HCT116 (cell line): ENCODE data around the gene AOC2. TPM values are rescaled to one million over a fixed set of nuclear protein-coding genes. Genes with fewer than 3 reads are reported as not detected.

ENCODE experiments used
- ATAC-seq: fragments of 200-7000 bp; cut with Tn5 transposase; 2 replicates; pipeline ENCODE4 v1.9.1; 2020; ENCODE audit warnings: mild to moderate bottlenecking, moderate library complexity
- BruUV-seq: library from RNA; stranded (reverse); fragments of 400-500 nt; replicated peaks from 2 replicates; lab custom pipeline; 2021; lab: Mats Ljungman, UMichigan
- CTCF ChIA-PET: fragments of 300-600 bp; sonication (Branson Sonifier 250); formaldehyde crosslinking; loops from one replicate; lab custom pipeline; 2021; ENCODE audit warnings: antibody characterized with exemption; lab: Charles Lee
- POLR2A ChIA-PET: fragments of 300-600, 350-600 bp; sonication (Branson Sonifier 250); formaldehyde crosslinking; loops from one replicate; lab custom pipeline; 2021; ENCODE audit warnings: antibody characterized with exemption; lab: Charles Lee
- RAD21 ChIA-PET, 2 experiments: fragments of 300-600 bp; sonication (Branson Sonifier 250); formaldehyde crosslinking; loops; one replicate each; lab custom pipeline; 2023; ENCODE audit warnings: low total read pairs in 2 of 2; ENCODE audit not compliant: uncharacterized antibody in 2 of 2, unreplicated experiment in 2 of 2, low non-redundant PET in 1 of 2; lab: Charles Lee
- DNase-seq: peaks from one replicate; pipeline ENCODE4 v3.0.0-alpha.2; 2010; ENCODE audit warnings: low read depth, low spot score
- H2AFZ ChIP-seq: fragments of 200-600 bp; shearing (Covaris generic), sonication (generic); 2 replicates; pipeline ENCODE4 v1.6.1; 2017; ENCODE audit warnings: low read depth, mixed run types, mixed read lengths, antibody characterized with exemption, low read length; ENCODE audit not compliant: poor library complexity, severe bottlenecking
- H3K27ac ChIP-seq: 2 replicates; pipeline ENCODE4 v1.5.1; 2012; ENCODE audit warnings: low read depth, low read length
- H3K27me3 ChIP-seq: fragments of 200-600 bp; sonication (generic); 2 replicates; pipeline ENCODE4 v1.6.1; 2016; ENCODE audit warnings: mixed run types, low read length, mixed read lengths; ENCODE audit not compliant: insufficient read depth
- H3K36me3 ChIP-seq, 2 experiments: fragments of 200-500 bp in 1 of 2; fragments of 200-600 bp in 1 of 2; sonication (Bioruptor generic) in 1 of 2; sonication (generic) in 1 of 2; 2 replicates each; pipeline versions ENCODE4 v1.5.1 to v1.6.1; 2014 to 2016; ENCODE audit warnings: low read length in 2 of 2, inconsistent platforms in 1 of 2, mixed read lengths in 1 of 2, mixed run types in 1 of 2; ENCODE audit not compliant: insufficient read depth in 2 of 2, control insufficient read depth in 1 of 2
- H3K4me1 ChIP-seq, 2 experiments: fragments of 200-600 bp in 1 of 2; sonication (generic) in 1 of 2; 2 replicates each; pipeline versions ENCODE4 v1.5.1 to v1.6.1; 2012 to 2017; ENCODE audit warnings: low read length in 2 of 2, inconsistent platforms in 1 of 2, mild to moderate bottlenecking in 1 of 2, mixed read lengths in 1 of 2, mixed run types in 1 of 2, moderate library complexity in 1 of 2; ENCODE audit not compliant: insufficient read depth in 2 of 2, control insufficient read depth in 1 of 2
- H3K4me2 ChIP-seq: fragments of 200-600 bp; sonication (generic); 2 replicates; pipeline ENCODE4 v1.6.1; 2017; ENCODE audit warnings: mixed run types, low read length, mixed read lengths
- H3K4me3 ChIP-seq, 2 experiments: fragments of 200-600 bp in 1 of 2; sonication (generic) in 1 of 2; replicated peaks in 1 of 2; 2 replicates each; pipeline ENCODE4 v1.5.1; 2011 to 2016; ENCODE audit warnings: low read length in 2 of 2, control low read depth in 1 of 2, low read depth in 1 of 2, mild to moderate bottlenecking in 1 of 2, mixed read lengths in 1 of 2, mixed run types in 1 of 2
- H3K79me2 ChIP-seq: fragments of 200-600 bp; sonication (generic); 2 replicates; pipeline ENCODE4 v1.6.1; 2017; ENCODE audit warnings: mild to moderate bottlenecking, mixed run types, low read length, moderate library complexity, mixed read lengths; ENCODE audit not compliant: insufficient read depth
- H3K9ac ChIP-seq: fragments of 200-600 bp; sonication (generic); 2 replicates; pipeline ENCODE4 v1.6.1; 2016; ENCODE audit warnings: low read length, mixed read lengths
- H3K9me2 ChIP-seq: fragments of 200-600 bp; sonication (generic), shearing (Covaris generic); 2 replicates; pipeline ENCODE4 v1.6.1; 2017; ENCODE audit warnings: mixed run types, mild to moderate bottlenecking, moderate library complexity; ENCODE audit not compliant: insufficient read depth
- H3K9me3 ChIP-seq, 2 experiments: fragments of 200-500 bp in 1 of 2; fragments of 200-600 bp in 1 of 2; sonication (Bioruptor generic) in 1 of 2; sonication (generic) in 1 of 2; 2 replicates each; pipeline ENCODE4 v1.6.1; 2014 to 2017; ENCODE audit warnings: low read length in 2 of 2, mixed read lengths in 2 of 2, inconsistent platforms in 1 of 2, low read depth in 1 of 2, mild to moderate bottlenecking in 1 of 2, mixed run types in 1 of 2, moderate library complexity in 1 of 2; ENCODE audit not compliant: control insufficient read depth in 1 of 2, insufficient read depth in 1 of 2
- H4K20me1 ChIP-seq: fragments of 200-600 bp; sonication (generic), shearing (Covaris generic); 2 replicates; pipeline ENCODE4 v1.6.1; 2017; ENCODE audit warnings: mixed run types, mild to moderate bottlenecking, moderate library complexity; ENCODE audit not compliant: insufficient read depth
- ATF3 ChIP-seq: IDR thresholded peaks from 2 replicates; pipeline ENCODE4 v1.6.1; 2012
- CBX3 ChIP-seq: IDR thresholded peaks from 2 replicates; pipeline ENCODE4 v1.6.1; 2012; ENCODE audit warnings: low read depth
- CEBPB ChIP-seq: IDR thresholded peaks from 2 replicates; pipeline ENCODE4 v1.6.1; 2012; ENCODE audit warnings: low read depth
- EGR1 ChIP-seq: IDR thresholded peaks from 2 replicates; pipeline ENCODE4 v1.6.1; 2012; ENCODE audit warnings: low read depth
- ELF1 ChIP-seq: IDR thresholded peaks from 2 replicates; pipeline ENCODE4 v1.6.1; 2012; ENCODE audit warnings: low read depth, borderline replicate concordance
- EZH2 ChIP-seq: fragments of 200-600 bp; sonication (generic); IDR thresholded peaks from 2 replicates; pipeline ENCODE4 v1.6.1; 2017; ENCODE audit warnings: antibody characterized with exemption, mixed run types
- EZH2phosphoT487 ChIP-seq: fragments of 200-600 bp; IDR thresholded peaks from 2 replicates; pipeline ENCODE4 v1.6.1; 2018; ENCODE audit warnings: antibody characterized with exemption, borderline replicate concordance
- JUND ChIP-seq: IDR thresholded peaks from 2 replicates; pipeline ENCODE4 v1.6.1; 2012
- MAX ChIP-seq: IDR thresholded peaks from 2 replicates; pipeline ENCODE4 v1.6.1; 2012
- POLR2AphosphoS5 ChIP-seq: IDR thresholded peaks from 2 replicates; pipeline ENCODE4 v1.6.1; 2011; ENCODE audit warnings: mild to moderate bottlenecking, low read depth, low read length, moderate library complexity
- RAD21 ChIP-seq: IDR thresholded peaks from 2 replicates; pipeline ENCODE4 v1.6.1; 2012; ENCODE audit warnings: low read depth, mild to moderate bottlenecking
- REST ChIP-seq: IDR thresholded peaks from 2 replicates; pipeline ENCODE4 v1.6.1; 2012; ENCODE audit warnings: low read depth
- SIN3A ChIP-seq: IDR thresholded peaks from 2 replicates; pipeline ENCODE4 v1.6.1; 2012; ENCODE audit warnings: low read depth
- SRF ChIP-seq: IDR thresholded peaks from 2 replicates; pipeline ENCODE4 v1.6.1; 2012; ENCODE audit warnings: low read depth
- TCF7L2 ChIP-seq: IDR thresholded peaks from 2 replicates; pipeline ENCODE4 v1.7.0; 2011; ENCODE audit warnings: borderline replicate concordance, inconsistent platforms; ENCODE audit not compliant: insufficient read depth, insufficient read length; ENCODE audit errors: extremely low read depth
- YY1 ChIP-seq: IDR thresholded peaks from 2 replicates; pipeline ENCODE4 v1.6.1; 2011; ENCODE audit warnings: low read length, low read depth, moderate library complexity, mild to moderate bottlenecking; ENCODE audit not compliant: insufficient replicate concordance; ENCODE audit errors: extremely low read depth
- ZBTB33 ChIP-seq: IDR thresholded peaks from 2 replicates; pipeline ENCODE4 v1.6.1; 2011; ENCODE audit warnings: mild to moderate bottlenecking, low read length, moderate library complexity; ENCODE audit not compliant: insufficient replicate concordance; ENCODE audit errors: extremely low read depth
- ZNF274 ChIP-seq: fragments of 200-500 bp; sonication (Bioruptor generic); IDR thresholded peaks from 2 replicates; pipeline ENCODE4 v1.6.1; 2014; ENCODE audit warnings: mild to moderate bottlenecking, low read depth, low read length, inconsistent platforms
- intact Hi-C: fragments of 100-400 bp; cut with micrococcal nuclease; formaldehyde crosslinking; loops from 2 replicates; pipeline ENCODE4 v1.10.0; 2022
- total RNA-seq: library from RNA; stranded (reverse); gene quantifications from one replicate; pipeline ENCODE4 v1.2.1, GENCODE V29; 2021; ENCODE audit not compliant: unreplicated experiment

The AOC2 gene
- total RNA-seq, 1 experiment from 2014 or later, result 8.0 TPM

GRCh38 chr17:42798383-42799380 lies 45.7 kb upstream of the AOC2 start, which contains the start of the genes CNTD1 and COA3:
CNTD1 (plus strand) TSS chr17:42798861; CDS start chr17:42799068, 207 bp downstream.
COA3 (minus strand) TSS chr17:42798704; CDS start chr17:42798681, 23 bp downstream.
- Histone ChIP-seq H3K4me1 (peaks cover 4 to 9% of the 10 kb centered on the region in 2 experiments; a peak in 2 of 4 replicates), H3K9ac (peak within 1 kb of the TSS; percentile 83), H3K4me2 (peak within 1 kb of the TSS; percentile 85), H4K20me1 (no peaks in the 10 kb centered on the region), H3K9me3 (no peaks in the 10 kb centered on the region), H3K27ac (peak within 1 kb of the TSS; percentile 26), H2AFZ (peak within 1 kb of the TSS; percentile 52), H3K36me3 (no peaks in the 10 kb centered on the region), H3K4me3 (peak within 1 kb of the TSS; percentile 83 to 88), H3K27me3 (no peaks in the 10 kb centered on the region), H3K79me2 (peaks cover 8% of the 10 kb centered on the region; the same call in 1 of the 2 replicates), H3K9me2 (no peaks in the 10 kb centered on the region)
- DNase-seq (peak; percentile 86), ATAC-seq (peak; percentile 100)
- POLR2A ChIA-PET, result interaction anchor here (1.0 kb wide), 1 partner anchor 26 kb away, joined by 3 read pairs; the partner anchor contains the start of gene BECN1
- intact Hi-C loops, result no loop called here
- CTCF ChIA-PET, result interaction anchor here (0.8 to 1.5 kb wide), 4 partner anchors 19 to 220 kb away, joined by 3 to 8 read pairs (median 4); partner anchors contain the start of gene BECN1
- RAD21 ChIA-PET, result interaction anchor here in 1 of 2 experiments (0.6 kb wide), 1 partner anchor 47 kb away, joined by 8 read pairs; no protein-coding TSS in a partner anchor
- BruUV-seq, result no TSS peak
- TF ChIP-seq CBX3 (peak; percentile 100), EGR1 (no peak), REST (no peak), CEBPB (no peak), ZBTB33 (peak; percentile 23), ELF1 (no peak), ZNF274 (no peak), TCF7L2 (no peak), RAD21 (no peak), JUND (no peak), POLR2AphosphoS5 (peak; percentile 87), YY1 (peak; percentile 94), SRF (no peak), ATF3 (no peak), EZH2 (no peak), MAX (peak; percentile 100), SIN3A (peak; percentile 51; the same call in 1 of the 2 replicates), EZH2phosphoT487 (no peak)
